B cell (primary cell): Measurements from ENCODE around the gene STK17A. TPM values are rescaled to one million over a fixed set of nuclear protein-coding genes. Genes with fewer than 3 reads are reported as not detected.

ENCODE experiments used
- ATAC-seq: fragments of 200-7000 bp; cut with Tn5 transposase; one replicate; pipeline ENCODE4 v1.10.0; 2021; ENCODE audit warnings: low read depth, mild to moderate bottlenecking, moderate number of reproducible peaks, moderate library complexity
- CTCF ChIA-PET: fragments of 350-600 bp; sonication (Branson Sonifier 250); formaldehyde crosslinking; loops from one replicate; lab custom pipeline; 2021; ENCODE audit warnings: antibody characterized with exemption, inconsistent platforms; lab: Charles Lee
- POLR2A ChIA-PET: fragments of 350-600 bp; sonication (Branson Sonifier 250); formaldehyde crosslinking; loops from one replicate; lab custom pipeline; 2021; ENCODE audit warnings: antibody characterized with exemption; lab: Charles Lee
- DNase-seq: peaks from one replicate; pipeline ENCODE4 v3.0.0; 2013
- H2AFZ ChIP-seq: 2 replicates; pipeline ENCODE4 v1.6.1; 2012; ENCODE audit warnings: mild to moderate bottlenecking, low read depth, low read length; ENCODE audit not compliant: insufficient read depth, poor library complexity, severe bottlenecking
- H3K27ac ChIP-seq, 2 donors: 1 replicate in 1 of 2; 2 replicates in 1 of 2; pipeline ENCODE4 v1.5.1; 2012 to 2013; ENCODE audit warnings: low read length in 2 of 2, mild to moderate bottlenecking in 2 of 2, moderate library complexity in 1 of 2
- H3K27me3 ChIP-seq, 4 experiments: fragments of 200-600 bp in 1 of 4; sonication (generic) in 1 of 4; replicated peaks in 1 of 4; 1 replicate in 2 of 4; 2 replicates in 2 of 4; pipeline versions ENCODE4 v1.6.1 to v1.7.0; 2013 to 2016; ENCODE audit warnings: low read length in 3 of 4, mild to moderate bottlenecking in 2 of 4, mixed read lengths in 1 of 4, moderate library complexity in 1 of 4; ENCODE audit not compliant: insufficient read depth in 4 of 4, control insufficient read depth in 3 of 4; ENCODE audit errors: control extremely low read depth in 1 of 4
- H3K36me3 ChIP-seq, 2 experiments: replicated peaks in 1 of 2; 1 replicate in 1 of 2; 2 replicates in 1 of 2; pipeline versions ENCODE4 v1.6.1 to v1.7.1; 2013; ENCODE audit warnings: low read length in 1 of 2; ENCODE audit not compliant: insufficient read depth in 2 of 2, control insufficient read depth in 1 of 2; ENCODE audit errors: control extremely low read depth in 1 of 2, extremely low read depth in 1 of 2
- H3K4me1 ChIP-seq, 2 donors: fragments of 200-600 bp in 1 of 2; sonication (generic) in 1 of 2; 1 replicate in 1 of 2; 2 replicates in 1 of 2; pipeline versions ENCODE4 v1.5.1 to v1.6.1; 2013 to 2017; ENCODE audit warnings: low read length in 2 of 2; ENCODE audit not compliant: control insufficient read depth in 2 of 2, insufficient read depth in 2 of 2
- H3K4me2 ChIP-seq: replicated peaks from 2 replicates; pipeline ENCODE3; 2012; ENCODE audit warnings: mild to moderate bottlenecking, low read depth, low read length; ENCODE audit not compliant: poor library complexity, severe bottlenecking
- H3K4me3 ChIP-seq, 5 experiments: fragments of 200-600 bp in 1 of 5; sonication (generic) in 1 of 5; 1 replicate in 3 of 5; 2 replicates in 2 of 5; pipeline versions ENCODE4 v1.5.1 to v1.7.0; 2011 to 2016; ENCODE audit warnings: low read length in 4 of 5, mild to moderate bottlenecking in 4 of 5, low read depth in 2 of 5, control low read depth in 1 of 5, moderate library complexity in 1 of 5; ENCODE audit not compliant: insufficient read depth in 1 of 5; ENCODE audit errors: control extremely low read depth in 1 of 5, extremely low read depth in 1 of 5
- H3K79me2 ChIP-seq: fragments of 200-600 bp; sonication (generic); one replicate; pipeline ENCODE4 v1.6.0; 2016; ENCODE audit warnings: low read length; ENCODE audit not compliant: control insufficient read depth, insufficient read depth
- H3K9ac ChIP-seq: fragments of 200-600 bp; sonication (generic); 2 replicates; pipeline ENCODE4 v1.6.1; 2017; ENCODE audit warnings: mild to moderate bottlenecking, low read length, moderate library complexity
- H3K9me3 ChIP-seq, 3 donors: one replicate each; pipeline versions ENCODE4 v1.6.1 to v1.7.1; 2013; ENCODE audit warnings: low read length in 2 of 3; ENCODE audit not compliant: control insufficient read depth in 2 of 3, insufficient read depth in 1 of 3; ENCODE audit errors: control extremely low read depth in 1 of 3
- H4K20me1 ChIP-seq: 2 replicates; pipeline ENCODE4 v1.6.0; 2012; ENCODE audit warnings: mild to moderate bottlenecking, low read length; ENCODE audit not compliant: insufficient read depth, control insufficient read depth, poor library complexity, severe bottlenecking
- H3K27ac Mint-ChIP-seq: one replicate; pipeline ENCODE4 v1.8.0; 2021; ENCODE audit warnings: mixed read lengths
- H3K27me3 Mint-ChIP-seq: one replicate; pipeline ENCODE4 v1.8.0; 2021; ENCODE audit warnings: mixed read lengths
- H3K4me1 Mint-ChIP-seq: one replicate; pipeline ENCODE4 v1.8.0; 2021; ENCODE audit warnings: mixed read lengths
- H3K4me3 Mint-ChIP-seq: one replicate; pipeline ENCODE4 v1.8.0; 2021; ENCODE audit warnings: mixed read lengths
- H3K9me3 Mint-ChIP-seq: one replicate; pipeline ENCODE4 v1.8.0; 2022; ENCODE audit warnings: mixed read lengths; ENCODE audit not compliant: insufficient read depth
- EZH2 ChIP-seq: IDR thresholded peaks from 2 replicates; pipeline ENCODE4 v1.6.1; 2012; ENCODE audit warnings: borderline replicate concordance, low read depth, mild to moderate bottlenecking, moderate library complexity, low read length; ENCODE audit not compliant: insufficient read depth, poor library complexity, severe bottlenecking
- WGBS: methylation state at CpG from one replicate; pipeline ENCODE4 v1.1.5; 2013; ENCODE audit warnings: missing lambda C conversion rate; ENCODE audit not compliant: insufficient coverage; 5-methylcytosine and 5-hydroxymethylcytosine counted together
- intact Hi-C: fragments of 100-400 bp; cut with micrococcal nuclease; formaldehyde crosslinking; loops from one replicate; pipeline ENCODE4 v1.10.0; 2022
- polyA plus RNA-seq: library from polyadenylated mRNA; depleted of rRNA; stranded (reverse); fragments of >200 nt; gene quantifications from 2 replicates; pipeline ENCODE4 v1.2.3, GENCODE V29; 2012
- total RNA-seq, 2 donors: library from RNA; stranded (reverse); fragments of 120-200 nt in 1 of 2; gene quantifications; 1 replicate in 1 of 2; 2 replicates in 1 of 2; pipeline versions ENCODE4 v1.2.3 to v1.2.4, GENCODE V29; 2013 to 2022
- TF ChIP-seq, protein P1 (sequence below): fragments of 200-600 bp; IDR thresholded peaks from one replicate; pipeline ENCODE4 v1.8.0; 2022; ENCODE audit warnings: antibody characterized with exemption, mild to moderate bottlenecking

Gene STK17A
- total and polyA plus RNA-seq, 2 donors (not counting 1 experiment from before 2014, with no cell fraction given): 72.8 to 111 TPM

DNA sequence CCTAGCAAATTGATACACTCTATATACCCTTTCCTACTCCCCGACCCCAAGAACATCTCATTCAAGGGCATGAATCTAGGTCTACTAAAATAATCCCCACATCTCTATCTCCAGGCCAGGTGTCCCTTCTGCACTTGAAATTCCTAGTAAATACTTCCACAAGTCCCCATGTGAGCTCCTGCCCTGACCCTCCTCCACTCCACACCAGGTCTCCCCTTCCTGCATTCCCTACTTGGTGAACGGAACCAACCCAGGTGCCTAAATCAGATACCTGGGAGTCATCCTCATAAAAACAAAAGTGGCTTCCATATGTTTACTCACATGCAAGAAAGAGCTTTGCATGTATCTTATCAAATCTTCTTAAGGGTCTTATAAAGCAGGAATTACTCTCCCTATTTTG lies 77.2 kb downstream of the STK17A start:
- no peak overlapping the region for H3K4me3 ChIP-seq
- WGBS: 96% methylated on average over 2 of the region's 2 CpGs
- peaks cover 13 to 31% of the 10 kb centered on the region in 2 donors for H3K4me1 ChIP-seq
- ChIA-PET CTCF (interaction anchor here (0.8 to 1.5 kb wide), 2 partner anchors 40 to 78 kb away, joined by 4 to 5 read pairs; partner anchors contain the start of gene STK17A), POLR2A (no interaction called here)
- ATAC-seq (no peak), DNase-seq (no peak)
- Mint-ChIP-seq H3K9me3 (no peaks in the 10 kb centered on the region), H3K27ac (peak overlapping the region; percentile 67), H3K4me3 (peak overlapping the region; percentile 2), H3K4me1 (peaks cover 50% of the 10 kb centered on the region), H3K27me3 (no peaks in the 10 kb centered on the region)
- H3K9me3 ChIP-seq: peaks cover 0 to 6% (median 0%) of the 10 kb centered on the region in 3 donors
- TF ChIP-seq EZH2: no peak
- TF ChIP-seq, protein P1, sequence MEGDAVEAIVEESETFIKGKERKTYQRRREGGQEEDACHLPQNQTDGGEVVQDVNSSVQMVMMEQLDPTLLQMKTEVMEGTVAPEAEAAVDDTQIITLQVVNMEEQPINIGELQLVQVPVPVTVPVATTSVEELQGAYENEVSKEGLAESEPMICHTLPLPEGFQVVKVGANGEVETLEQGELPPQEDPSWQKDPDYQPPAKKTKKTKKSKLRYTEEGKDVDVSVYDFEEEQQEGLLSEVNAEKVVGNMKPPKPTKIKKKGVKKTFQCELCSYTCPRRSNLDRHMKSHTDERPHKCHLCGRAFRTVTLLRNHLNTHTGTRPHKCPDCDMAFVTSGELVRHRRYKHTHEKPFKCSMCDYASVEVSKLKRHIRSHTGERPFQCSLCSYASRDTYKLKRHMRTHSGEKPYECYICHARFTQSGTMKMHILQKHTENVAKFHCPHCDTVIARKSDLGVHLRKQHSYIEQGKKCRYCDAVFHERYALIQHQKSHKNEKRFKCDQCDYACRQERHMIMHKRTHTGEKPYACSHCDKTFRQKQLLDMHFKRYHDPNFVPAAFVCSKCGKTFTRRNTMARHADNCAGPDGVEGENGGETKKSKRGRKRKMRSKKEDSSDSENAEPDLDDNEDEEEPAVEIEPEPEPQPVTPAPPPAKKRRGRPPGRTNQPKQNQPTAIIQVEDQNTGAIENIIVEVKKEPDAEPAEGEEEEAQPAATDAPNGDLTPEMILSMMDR: no peak
- peaks cover 76% of the 10 kb centered on the region for H3K79me2 ChIP-seq
- H3K9ac ChIP-seq: no peak overlapping the region
- H3K4me2 ChIP-seq: no peak overlapping the region
- no peak overlapping the region for H3K27ac ChIP-seq
- no peaks in the 10 kb centered on the region for H4K20me1 ChIP-seq
- no peaks in the 10 kb centered on the region for H3K27me3 ChIP-seq
- H2AFZ ChIP-seq: no peak overlapping the region
- intact Hi-C loops: no loop called here
- H3K36me3 ChIP-seq: peaks cover 4 to 7% of the 10 kb centered on the region in 2 experiments

DNA sequence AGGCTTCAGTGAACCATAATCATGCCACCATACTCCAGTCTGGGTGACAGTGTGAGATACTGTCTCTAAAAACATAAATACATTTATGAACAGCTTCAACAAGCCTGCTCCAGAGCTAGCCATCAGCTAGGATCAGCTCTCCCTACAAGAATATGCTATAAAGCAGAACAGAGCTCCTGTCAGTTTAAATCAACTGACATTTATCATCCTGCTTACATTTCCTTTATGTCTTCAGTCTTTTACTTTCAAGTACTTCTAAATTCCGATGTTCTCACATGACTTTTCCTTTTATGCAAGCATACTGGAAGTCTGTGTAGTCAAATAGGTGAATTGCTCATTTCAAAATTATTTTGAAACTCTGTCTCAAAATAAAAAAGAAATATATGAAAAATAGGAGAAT lies 81.8 kb downstream of the STK17A start:
- DNase-seq: no peak
- no peak for TF ChIP-seq EZH2
- TF ChIP-seq, protein P1: no peak
- peaks cover 12 to 32% of the 10 kb centered on the region in 2 donors for H3K4me1 ChIP-seq
- CTCF ChIA-PET: interaction anchor here (1.0 to 3.3 kb wide), 2 partner anchors 35 to 82 kb away, joined by 7 to 15 read pairs; partner anchors contain the start of gene STK17A
- H3K9me3 Mint-ChIP-seq: peaks cover 6% of the 10 kb centered on the region
- peak overlapping the region in 1 of 2 donors; percentile 39 for H3K27ac ChIP-seq
- H3K36me3 ChIP-seq: peaks cover 7 to 8% of the 10 kb centered on the region in 2 experiments
- peaks cover 48% of the 10 kb centered on the region for H3K4me1 Mint-ChIP-seq
- no peak overlapping the region for H3K27ac Mint-ChIP-seq
- H4K20me1 ChIP-seq: no peaks in the 10 kb centered on the region
- peaks cover 2 to 22% (median 13%) of the 10 kb centered on the region in 3 donors for H3K9me3 ChIP-seq
- no peak overlapping the region for H3K4me3 ChIP-seq
- no peak overlapping the region for H3K4me3 Mint-ChIP-seq
- POLR2A ChIA-PET: interaction anchor here (0.5 to 0.6 kb wide), 2 partner anchors 15 to 25 kb away, joined by 3 to 9 read pairs; no protein-coding TSS in a partner anchor
- no peak overlapping the region for H3K9ac ChIP-seq
- no peak overlapping the region for H2AFZ ChIP-seq
- intact Hi-C loops: loop anchor here (2.0 kb wide), 1 partner anchor 14 kb away; no protein-coding TSS in a partner anchor
- no CpG with 5 or more reads among the region's 1 CpG for WGBS
- peak overlapping the region; percentile 13 for H3K4me2 ChIP-seq
- ATAC-seq: no peak
- peaks cover 69% of the 10 kb centered on the region for H3K79me2 ChIP-seq
- H3K27me3 Mint-ChIP-seq: no peaks in the 10 kb centered on the region
- H3K27me3 ChIP-seq: no peaks in the 10 kb centered on the region
